Hepatocyte (in vitro differentiated cells): ENCODE measurements around the gene KRAS.

Experiments used
- CTCF ChIP-seq: fragments of 200-600 bp; sonication (generic); IDR thresholded peaks from 2 replicates; pipeline ENCODE4 v1.5.1; 2016; ENCODE audit warnings: antibody characterized with exemption, mild to moderate bottlenecking; ENCODE audit not compliant: poor library complexity
- EZH2phosphoT487 ChIP-seq: fragments of 200-600 bp; sonication (generic); IDR thresholded peaks from one replicate; pipeline ENCODE4 v1.6.1; 2018; ENCODE audit warnings: antibody characterized with exemption, mild to moderate bottlenecking, low read depth, moderate library complexity; ENCODE audit not compliant: unreplicated experiment, severe bottlenecking

DNA sequence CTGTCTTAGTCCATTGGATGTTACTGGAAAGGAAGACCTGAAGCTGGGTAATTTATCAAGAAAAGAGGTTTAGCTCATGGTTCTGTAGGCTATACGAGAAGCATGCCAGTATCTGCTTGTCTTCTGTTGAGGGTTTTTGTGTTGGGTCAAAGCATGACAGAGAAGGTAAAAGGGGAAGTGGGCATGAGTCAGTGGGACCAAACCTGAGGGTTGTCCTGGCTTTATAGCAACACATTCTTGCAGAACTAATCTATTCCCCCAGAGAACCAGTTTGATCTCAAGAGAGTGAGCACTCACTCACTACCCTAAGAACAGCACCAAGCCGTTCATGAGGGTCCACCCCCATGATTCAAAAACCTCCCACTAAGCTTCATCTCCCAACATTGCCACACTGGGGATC, 19.0 kb upstream of the KRAS start:
- TF ChIP-seq CTCF (no peak), EZH2phosphoT487 (no peak)
